Common myeloid progenitor, CD34-positive (primary cell): ENCODE measurements around the gene PHLDA3.
"Not testable (repeated sequence)": the region's sequence is repeated elsewhere in the genome, so short reads cannot be mapped to it uniquely, and the experiment has no call there.

Experiments used
- CTCF ChIA-PET: fragments of 350-600 bp; sonication (Branson Sonifier 250); formaldehyde crosslinking; loops from one replicate; lab custom pipeline; 2021; ENCODE audit warnings: antibody characterized with exemption; lab: Charles Lee
- POLR2A ChIA-PET: fragments of 350-600 bp; sonication (Branson Sonifier 250); formaldehyde crosslinking; loops from one replicate; lab custom pipeline; 2021; ENCODE audit warnings: antibody characterized with exemption; lab: Charles Lee
- DNase-seq, 3 donors: peaks; one replicate each; pipeline versions ENCODE4 v3.0.0 to v3.0.0-alpha.2; 2013
- H3K27ac ChIP-seq, 2 experiments: 1 replicate in 1 of 2; 2 replicates in 1 of 2; pipeline ENCODE4 v1.7.0; 2013; ENCODE audit warnings: inconsistent platforms in 2 of 2, low read length in 2 of 2, mild to moderate bottlenecking in 2 of 2, low read depth in 1 of 2, moderate library complexity in 1 of 2; ENCODE audit not compliant: severe bottlenecking in 2 of 2, insufficient read depth in 1 of 2, poor library complexity in 1 of 2
- H3K27me3 ChIP-seq, 5 experiments: replicated peaks in 2 of 5; 1 replicate in 3 of 5; 2 replicates in 2 of 5; pipeline versions ENCODE4 v1.6.1 to v1.7.0; 2013; ENCODE audit warnings: low read length in 4 of 5, mild to moderate bottlenecking in 2 of 5, moderate library complexity in 2 of 5, inconsistent platforms in 1 of 5; ENCODE audit not compliant: insufficient read depth in 5 of 5, control insufficient read depth in 4 of 5
- H3K36me3 ChIP-seq, 4 experiments: 1 replicate in 2 of 4; 2 replicates in 2 of 4; pipeline versions ENCODE4 v1.6.1 to v1.7.0; 2013; ENCODE audit warnings: low read length in 3 of 4, control low read depth in 1 of 4, mild to moderate bottlenecking in 1 of 4; ENCODE audit not compliant: control insufficient read depth in 4 of 4, insufficient read depth in 4 of 4
- H3K4me1 ChIP-seq, 4 experiments: 1 replicate in 3 of 4; 2 replicates in 1 of 4; pipeline versions ENCODE4 v1.6.1 to v1.7.1; 2013; ENCODE audit warnings: low read length in 3 of 4, mild to moderate bottlenecking in 3 of 4, control low read depth in 1 of 4, inconsistent platforms in 1 of 4, moderate library complexity in 1 of 4; ENCODE audit not compliant: control insufficient read depth in 4 of 4, insufficient read depth in 4 of 4; ENCODE audit errors: control extremely low read depth in 1 of 4
- H3K4me3 ChIP-seq, 7 experiments: 1 replicate in 4 of 7; 2 replicates in 3 of 7; pipeline versions ENCODE4 v1.5.1 to v1.7.0; 2013; ENCODE audit warnings: mild to moderate bottlenecking in 7 of 7, low read length in 6 of 7, moderate library complexity in 6 of 7, inconsistent platforms in 2 of 7, low read depth in 2 of 7, control low read depth in 1 of 7; ENCODE audit not compliant: insufficient read depth in 4 of 7, control insufficient read depth in 1 of 7; ENCODE audit errors: extremely low read depth in 1 of 7
- H3K9me3 ChIP-seq, 5 experiments: 1 replicate in 4 of 5; 2 replicates in 1 of 5; pipeline versions ENCODE4 v1.6.1 to v1.7.1; 2013; ENCODE audit warnings: low read length in 4 of 5, mild to moderate bottlenecking in 2 of 5, inconsistent platforms in 1 of 5, low read depth in 1 of 5, moderate library complexity in 1 of 5; ENCODE audit not compliant: control insufficient read depth in 4 of 5, insufficient read depth in 2 of 5; ENCODE audit errors: control extremely low read depth in 1 of 5
- WGBS: methylation state at CpG from one replicate; pipeline ENCODE4 v1.1.5; 2013; ENCODE audit not compliant: insufficient coverage; 5-methylcytosine and 5-hydroxymethylcytosine counted together

Gene PHLDA3

DNA sequence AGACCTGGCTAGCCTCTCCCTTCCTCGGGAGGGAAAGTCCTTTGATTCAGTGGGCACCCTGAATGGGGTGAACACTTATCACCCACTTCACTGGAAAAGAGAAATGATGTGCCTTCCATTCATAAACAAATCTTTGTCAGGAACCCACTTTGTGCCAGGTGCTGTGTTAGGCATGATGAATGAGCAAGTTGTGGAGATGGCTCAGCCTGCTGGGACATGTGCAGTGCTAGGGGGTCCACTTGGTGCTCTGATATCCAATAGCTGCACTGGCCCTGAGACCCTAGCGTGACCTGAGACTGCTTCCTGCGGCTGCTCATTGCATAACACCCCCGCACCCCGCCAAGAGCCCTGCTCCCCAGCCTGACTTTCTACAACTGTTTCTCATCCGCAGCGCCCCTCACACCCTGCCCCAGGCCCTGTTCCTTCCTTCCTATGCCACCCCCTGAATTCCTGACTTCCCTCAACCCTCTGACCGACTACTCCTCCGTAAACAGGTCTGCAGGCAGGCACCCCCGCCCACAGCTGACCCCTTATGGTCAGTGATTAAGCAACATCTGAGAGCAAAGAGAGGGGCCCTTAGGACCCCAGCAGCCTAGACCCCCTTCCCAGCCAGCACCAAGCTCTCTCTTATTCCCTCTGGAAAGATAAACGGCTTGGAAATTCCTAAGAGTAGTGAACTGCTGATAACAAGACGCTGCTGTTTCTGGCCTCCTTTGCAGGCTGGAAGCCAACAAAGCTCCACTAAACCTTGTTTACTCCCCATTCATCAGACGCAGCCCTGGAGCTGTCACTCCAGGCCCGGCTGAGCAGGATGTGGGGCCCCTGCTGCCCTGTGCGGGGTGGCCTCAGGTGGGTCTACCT is 25.0 kb upstream of the PHLDA3 start:
- H3K9me3 ChIP-seq: no peaks in the 10 kb centered on the region
- DNase-seq: peak in 2 of 3 donors; percentile 48 to 49
- peaks cover 8 to 21% (median 16%) of the 10 kb centered on the region in 4 experiments for H3K36me3 ChIP-seq
- H3K4me1 ChIP-seq: peaks cover 12 to 48% (median 38%) of the 10 kb centered on the region in 4 experiments
- peak overlapping the region in 1 of 7 experiments; percentile 39 for H3K4me3 ChIP-seq
- no peaks in the 10 kb centered on the region for H3K27me3 ChIP-seq
- ChIA-PET POLR2A (interaction anchor here (1.4 kb wide), 1 partner anchor 12 kb away, joined by 4 read pairs; no protein-coding TSS in a partner anchor), CTCF (interaction anchor here (1.5 to 32.1 kb wide), 3 partner anchors 3 to 59 kb away, joined by 4 to 1059 read pairs (median 1059); partner anchors contain the start of gene CSRP1)
- WGBS: 7% methylated on average over 9 of the region's 15 CpGs
- peak overlapping the region in 1 of 2 experiments; percentile 53 for H3K27ac ChIP-seq

DNA sequence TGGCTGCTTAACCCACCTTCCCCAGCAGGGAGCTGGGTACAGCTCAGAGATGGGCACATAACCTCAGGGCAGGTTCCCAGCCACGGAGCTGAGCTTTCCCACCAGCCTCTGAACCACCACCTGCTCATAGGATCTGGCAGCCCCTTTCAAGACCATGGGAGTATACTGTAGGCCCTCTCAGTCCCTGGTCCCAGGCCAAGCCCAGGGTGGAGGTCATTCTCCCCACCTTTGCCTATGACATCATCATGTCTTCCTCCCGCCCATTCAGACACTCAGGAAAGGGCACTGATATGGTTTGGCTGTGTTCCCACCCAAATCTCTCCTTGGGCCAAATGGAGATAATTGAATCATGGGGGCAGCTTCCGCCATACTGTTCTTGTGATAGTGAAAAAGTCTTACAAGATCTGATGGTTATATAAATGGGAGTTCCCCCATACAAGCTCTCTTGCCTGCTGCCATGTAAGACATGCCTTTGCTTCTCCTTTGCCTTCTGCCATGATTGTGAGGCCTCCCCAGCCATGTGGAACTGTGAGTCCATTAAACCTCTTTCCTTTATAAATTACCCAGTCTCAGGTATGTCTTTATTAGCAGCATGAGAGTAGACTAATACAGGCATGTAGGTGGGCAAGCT is 24.2 kb upstream of the PHLDA3 start:
- not testable (repeated sequence) for H3K27ac ChIP-seq, H3K27me3 ChIP-seq, H3K4me3 ChIP-seq, H3K9me3 ChIP-seq, DNase-seq
- H3K4me1 ChIP-seq: peaks cover 12 to 52% (median 41%) of the 10 kb centered on the region in 4 experiments
- CTCF ChIA-PET: interaction anchor here (0.6 to 32.1 kb wide), 4 partner anchors 2 to 332 kb away, joined by 3 to 1059 read pairs (median 532); partner anchors contain the start of gene CSRP1
- WGBS: 95% methylated on average over 2 of the region's 3 CpGs
- H3K36me3 ChIP-seq: peaks cover 9 to 28% (median 16%) of the 10 kb centered on the region in 4 experiments
- POLR2A ChIA-PET: interaction anchor here (1.4 kb wide), 1 partner anchor 11 kb away, joined by 4 read pairs; no protein-coding TSS in a partner anchor

DNA sequence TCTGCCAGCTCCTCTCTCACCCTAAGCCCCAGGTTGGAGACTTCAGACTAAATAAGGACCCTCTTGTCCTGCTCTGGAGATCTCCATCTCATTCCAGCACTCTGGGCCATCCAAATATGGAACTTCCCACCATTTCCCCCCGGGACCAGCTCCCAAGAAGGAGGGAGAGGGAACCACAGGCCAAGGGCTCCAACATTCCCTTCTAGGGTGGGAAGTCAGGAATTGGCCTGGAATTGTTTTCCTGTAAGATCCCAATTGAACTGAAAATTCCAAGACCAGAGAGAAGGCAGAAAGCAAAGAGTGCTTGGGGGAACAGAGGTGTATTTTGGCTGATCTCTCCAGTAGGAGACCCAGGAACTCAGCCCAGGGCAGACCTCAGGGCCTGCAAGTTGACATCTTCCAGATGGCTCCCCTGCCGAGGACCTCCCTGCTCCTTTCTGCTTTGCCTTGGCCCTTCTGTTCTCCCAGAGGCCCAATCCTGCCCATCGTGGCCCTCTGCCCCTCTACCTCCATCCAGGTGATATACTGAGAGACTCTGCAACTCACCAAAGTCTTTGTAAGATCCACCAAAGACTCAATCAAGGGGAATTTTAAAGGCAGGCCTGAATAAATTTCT is 23.0 kb upstream of the PHLDA3 start:
- Histone ChIP-seq H3K4me3 (no peak overlapping the region), H3K27me3 (no peaks in the 10 kb centered on the region), H3K9me3 (no peaks in the 10 kb centered on the region), H3K27ac (no peak overlapping the region), H3K36me3 (peaks cover 9 to 28% (median 21%) of the 10 kb centered on the region in 4 experiments), H3K4me1 (peaks cover 12 to 61% (median 42%) of the 10 kb centered on the region in 4 experiments)
- no peak for DNase-seq
- CTCF ChIA-PET: interaction anchor here (1.0 to 29.7 kb wide), 5 partner anchors 10 to 57 kb away, joined by 3 to 1059 read pairs (median 21); partner anchors contain the start of gene CSRP1
- POLR2A ChIA-PET: no interaction called here
- WGBS: 90% methylated on average over 2 of the region's 3 CpGs

DNA sequence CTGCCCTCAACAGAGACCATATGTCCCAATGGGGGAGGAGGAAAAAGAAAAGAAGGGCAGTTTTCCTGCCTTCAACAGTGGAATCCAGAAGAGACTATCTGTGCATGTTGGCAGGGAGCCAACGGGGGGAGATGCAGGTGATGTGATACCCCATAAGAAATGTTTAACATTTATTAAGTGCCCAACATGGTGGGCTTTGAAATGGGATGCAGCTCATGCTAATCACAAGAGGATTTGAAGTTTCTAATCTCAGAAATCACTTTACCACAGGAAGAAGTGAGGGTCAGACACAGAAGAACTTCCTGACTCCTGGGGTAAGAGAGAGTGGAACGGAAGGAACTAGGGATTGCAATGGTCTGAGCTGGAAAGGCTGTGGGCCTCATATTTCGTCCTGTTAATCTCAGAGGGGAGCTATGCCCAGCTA is 21.7 kb upstream of the PHLDA3 start:
- ChIA-PET POLR2A (no interaction called here), CTCF (interaction anchor here (1.3 to 29.7 kb wide), 4 partner anchors 9 to 303 kb away, joined by 3 to 1059 read pairs (median 187); partner anchors contain the start of gene CSRP1)
- H3K9me3 ChIP-seq: no peaks in the 10 kb centered on the region
- DNase-seq: no peak
- H3K27me3 ChIP-seq: no peaks in the 10 kb centered on the region
- H3K4me3 ChIP-seq: peak overlapping the region in 1 of 7 experiments; percentile 7
- 17% methylated on average over 2 of the region's 3 CpGs for WGBS
- peaks cover 13 to 74% (median 52%) of the 10 kb centered on the region in 4 experiments for H3K4me1 ChIP-seq
- peaks cover 9 to 28% (median 19%) of the 10 kb centered on the region in 4 experiments for H3K36me3 ChIP-seq
- H3K27ac ChIP-seq: no peak overlapping the region

DNA sequence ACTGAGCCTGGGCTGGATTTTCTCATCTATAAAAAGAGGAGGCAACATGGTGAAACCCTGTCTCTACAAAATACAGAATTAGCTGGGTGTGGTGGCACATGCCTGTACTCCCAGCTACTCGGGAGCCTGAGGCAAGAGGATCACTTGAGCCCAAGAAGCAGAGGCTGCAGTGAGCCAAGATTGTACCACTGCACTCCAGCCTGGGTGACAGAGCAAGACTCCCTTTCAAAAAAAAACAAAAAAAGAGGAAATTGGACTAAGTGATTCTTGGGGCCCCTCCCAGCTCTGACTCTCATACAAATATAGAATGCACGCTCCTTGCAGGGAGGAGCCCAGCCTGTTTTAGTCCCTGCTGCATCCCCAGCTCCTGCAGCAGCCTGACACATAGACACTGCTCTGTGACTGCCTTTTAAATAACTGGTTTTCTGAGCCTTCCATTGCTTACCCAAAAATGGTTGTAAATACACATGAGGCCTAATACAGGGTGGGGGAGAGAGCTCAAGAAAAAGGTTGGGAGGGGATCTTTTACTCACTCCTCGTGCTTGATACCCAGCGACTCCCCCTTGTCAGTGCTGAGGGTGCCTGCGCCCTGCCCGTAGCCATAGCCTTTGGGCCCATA is 20.8 kb upstream of the PHLDA3 start:
- H3K9me3 ChIP-seq: no peaks in the 10 kb centered on the region
- H3K36me3 ChIP-seq: peaks cover 3 to 26% (median 14%) of the 10 kb centered on the region in 4 experiments
- peak in 2 of 3 donors; percentile 64 to 68 for DNase-seq
- no peak overlapping the region for H3K27ac ChIP-seq
- H3K4me3 ChIP-seq: no peak overlapping the region
- ChIA-PET POLR2A (interaction anchor here (0.9 kb wide), 1 partner anchor 17 kb away, joined by 4 read pairs; the partner anchor contains the start of gene CSRP1), CTCF (interaction anchor here (1.3 to 29.7 kb wide), 4 partner anchors 8 to 303 kb away, joined by 3 to 1059 read pairs (median 187); partner anchors contain the start of gene CSRP1)
- H3K27me3 ChIP-seq: no peaks in the 10 kb centered on the region
- whole genome bisulfite sequencing: 69% methylated on average over 6 of the region's 6 CpGs
- H3K4me1 ChIP-seq: peaks cover 16 to 83% (median 60%) of the 10 kb centered on the region in 4 experiments
